Esophagus muscularis mucosa (tissue), 4 donors: ENCODE data around the gene AGK. TPM values are rescaled to one million over a fixed set of nuclear protein-coding genes. Genes with fewer than 3 reads are reported as not detected.

ENCODE experiments used
- DNase-seq: peaks from one replicate; pipeline ENCODE4 v3.0.0-alpha.2; 2017; ENCODE audit errors: extremely low spot score
- H3K27ac ChIP-seq, 4 donors: fragments of 200-600 bp; sonication (generic); replicated peaks in 1 of 4; 1 replicate in 3 of 4; 2 replicates in 1 of 4; pipeline ENCODE4 v1.5.1; 2016 to 2019; ENCODE audit warnings: mild to moderate bottlenecking in 1 of 4
- H3K27me3 ChIP-seq, 4 donors: fragments of 200-600 bp; sonication (generic); one replicate each; pipeline versions ENCODE4 v1.5.1 to v1.6.0; 2016 to 2019
- H3K36me3 ChIP-seq, 4 donors: fragments of 200-600 bp; sonication (generic); one replicate each; pipeline ENCODE4 v1.5.1; 2016 to 2019
- H3K4me1 ChIP-seq, 4 donors: fragments of 200-600 bp; sonication (generic); one replicate each; pipeline ENCODE4 v1.5.1; 2016 to 2019
- H3K4me3 ChIP-seq, 4 donors: fragments of 200-600 bp; sonication (generic); 1 replicate in 2 of 4; 2 replicates in 2 of 4; pipeline ENCODE4 v1.5.1; 2016 to 2019; ENCODE audit warnings: mild to moderate bottlenecking in 4 of 4, moderate library complexity in 1 of 4
- H3K9me3 ChIP-seq, 4 donors: fragments of 200-600 bp; sonication (generic); 1 replicate in 3 of 4; 2 replicates in 1 of 4; pipeline ENCODE4 v1.5.1; 2016 to 2019
- EP300 ChIP-seq: sonication (generic); formaldehyde crosslinking; IDR thresholded peaks from one replicate; pipeline ENCODE4 v1.6.1; 2017; ENCODE audit warnings: antibody characterized with exemption
- POLR2A ChIP-seq: fragments of 450-650 bp; IDR thresholded peaks from one replicate; pipeline ENCODE4 v1.6.1; 2017; ENCODE audit warnings: antibody characterized with exemption, moderate library complexity, mild to moderate bottlenecking, low read depth
- POLR2AphosphoS5 ChIP-seq, 2 donors: sonication (generic); formaldehyde crosslinking; IDR thresholded peaks; one replicate each; pipeline ENCODE4 v1.6.1; 2017; ENCODE audit warnings: antibody characterized with exemption in 2 of 2
- WGBS: methylation state at CpG from one replicate; pipeline ENCODE4 v1.1.5; 2018; 5-methylcytosine and 5-hydroxymethylcytosine counted together
- intact Hi-C: fragments of 100-400 bp; cut with DNase I; formaldehyde crosslinking; loops from one replicate; pipeline ENCODE4 v1.15.1; 2023
- total RNA-seq, 4 donors: library from RNA; depleted of rRNA; stranded (reverse); fragments of >200 nt; gene quantifications; one replicate each; pipeline versions ENCODE4 v1.1.0 to v1.2.1, GENCODE V29; 2016
- TF ChIP-seq, protein P1 (sequence below), 3 experiments: fragments of 200-600 bp in 2 of 3; fragments of 450-650 bp in 1 of 3; sonication (generic) in 2 of 3; IDR thresholded peaks; one replicate each; pipeline ENCODE4 v1.5.1; 2017 to 2019; ENCODE audit warnings: antibody characterized with exemption in 3 of 3, mild to moderate bottlenecking in 2 of 3, moderate library complexity in 1 of 3

AGK gene
- total RNA-seq, 4 donors from 2014 or later = 17.9 to 23.4 (median 19.2) TPM

DNA sequence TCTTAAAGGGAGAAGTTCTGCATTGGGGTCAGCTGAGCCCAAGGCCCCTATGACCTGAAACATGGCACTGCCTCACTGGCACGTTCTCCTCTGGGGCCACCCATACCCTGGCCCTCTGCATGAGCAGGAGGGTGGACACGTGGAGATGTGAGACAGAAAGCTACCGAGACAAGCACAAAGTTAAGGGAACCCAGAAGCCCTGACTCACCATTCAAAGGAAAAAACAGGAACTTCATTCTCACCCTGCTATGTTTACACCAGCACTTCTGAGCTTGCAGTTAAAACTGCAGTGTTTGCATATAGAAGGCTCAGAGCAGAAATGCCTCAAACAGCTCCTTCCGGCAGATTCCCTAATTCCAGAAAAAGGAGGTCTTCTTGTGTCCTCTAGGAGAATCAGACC is 109.0 kb downstream of the AGK start:
- no peaks in the 10 kb centered on the region for H3K9me3 ChIP-seq
- no peak for DNase-seq
- H3K27ac ChIP-seq = no peak overlapping the region
- no peak for TF ChIP-seq POLR2AphosphoS5 (IDR thresholded peaks at IDR 0.05)
- no peak for TF ChIP-seq POLR2A
- TF ChIP-seq, protein P1, sequence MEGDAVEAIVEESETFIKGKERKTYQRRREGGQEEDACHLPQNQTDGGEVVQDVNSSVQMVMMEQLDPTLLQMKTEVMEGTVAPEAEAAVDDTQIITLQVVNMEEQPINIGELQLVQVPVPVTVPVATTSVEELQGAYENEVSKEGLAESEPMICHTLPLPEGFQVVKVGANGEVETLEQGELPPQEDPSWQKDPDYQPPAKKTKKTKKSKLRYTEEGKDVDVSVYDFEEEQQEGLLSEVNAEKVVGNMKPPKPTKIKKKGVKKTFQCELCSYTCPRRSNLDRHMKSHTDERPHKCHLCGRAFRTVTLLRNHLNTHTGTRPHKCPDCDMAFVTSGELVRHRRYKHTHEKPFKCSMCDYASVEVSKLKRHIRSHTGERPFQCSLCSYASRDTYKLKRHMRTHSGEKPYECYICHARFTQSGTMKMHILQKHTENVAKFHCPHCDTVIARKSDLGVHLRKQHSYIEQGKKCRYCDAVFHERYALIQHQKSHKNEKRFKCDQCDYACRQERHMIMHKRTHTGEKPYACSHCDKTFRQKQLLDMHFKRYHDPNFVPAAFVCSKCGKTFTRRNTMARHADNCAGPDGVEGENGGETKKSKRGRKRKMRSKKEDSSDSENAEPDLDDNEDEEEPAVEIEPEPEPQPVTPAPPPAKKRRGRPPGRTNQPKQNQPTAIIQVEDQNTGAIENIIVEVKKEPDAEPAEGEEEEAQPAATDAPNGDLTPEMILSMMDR (IDR thresholded peaks at IDR 0.05) = no peak
- TF ChIP-seq EP300 = no peak
- H3K36me3 ChIP-seq = peaks cover 25 to 88% (median 68%) of the 10 kb centered on the region in 4 donors
- H3K27me3 ChIP-seq = no peaks in the 10 kb centered on the region
- no peak overlapping the region for H3K4me3 ChIP-seq
- intact Hi-C loops = no loop called here
- 62% methylated on average over 4 of the region's 4 CpGs for WGBS
- H3K4me1 ChIP-seq = no peaks in the 10 kb centered on the region

- DNase-seq = no peak
- Histone ChIP-seq H3K4me3 (no peak overlapping the region), H3K4me1 (no peaks in the 10 kb centered on the region), H3K27ac (no peak overlapping the region), H3K9me3 (no peaks in the 10 kb centered on the region), H3K36me3 (peaks cover 24 to 96% (median 81%) of the 10 kb centered on the region in 4 donors), H3K27me3 (no peaks in the 10 kb centered on the region)
- intact Hi-C loops = no loop called here
- TF ChIP-seq EP300 (no peak), POLR2AphosphoS5 (IDR thresholded peaks at IDR 0.05) (no peak), POLR2A (no peak)
- TF ChIP-seq, protein P1 (IDR thresholded peaks at IDR 0.05) = no peak
- 69% methylated on average over 4 of the region's 6 CpGs for WGBS
Observed at GRCh38 chr7:141663081-141663849, 112.1 kb downstream of the AGK start.

DNA sequence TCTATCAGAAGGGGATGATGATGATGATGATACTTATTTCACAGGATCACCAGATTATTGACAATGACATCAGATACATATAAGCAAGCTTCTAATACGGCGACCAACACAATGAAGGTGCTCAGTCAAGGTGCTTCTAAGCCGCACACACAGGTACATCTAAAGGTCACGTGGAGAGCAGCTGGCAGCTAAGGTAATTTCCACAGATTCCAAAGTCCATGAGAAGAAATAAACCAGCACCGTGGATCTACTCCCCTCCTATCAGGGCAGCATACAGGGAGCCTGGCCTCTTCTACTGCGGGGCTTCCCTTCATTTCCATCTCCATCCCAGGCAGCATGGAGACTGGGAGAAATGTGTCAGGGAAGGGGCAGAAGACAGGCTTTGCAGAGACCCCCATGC is 113.2 kb downstream of the AGK start:
- no peaks in the 10 kb centered on the region for H3K9me3 ChIP-seq
- H3K27ac ChIP-seq = no peak overlapping the region
- no peak for DNase-seq
- peaks cover 24 to 87% (median 72%) of the 10 kb centered on the region in 4 donors for H3K36me3 ChIP-seq
- no peak overlapping the region for H3K4me3 ChIP-seq
- TF ChIP-seq POLR2A (no peak), EP300 (no peak), POLR2AphosphoS5 (IDR thresholded peaks at IDR 0.05) (no peak)
- TF ChIP-seq, protein P1 (IDR thresholded peaks at IDR 0.05) = no peak
- no peaks in the 10 kb centered on the region for H3K27me3 ChIP-seq
- 88% methylated on average over 5 of the region's 6 CpGs for WGBS
- intact Hi-C loops = no loop called here
- H3K4me1 ChIP-seq = no peaks in the 10 kb centered on the region

DNA sequence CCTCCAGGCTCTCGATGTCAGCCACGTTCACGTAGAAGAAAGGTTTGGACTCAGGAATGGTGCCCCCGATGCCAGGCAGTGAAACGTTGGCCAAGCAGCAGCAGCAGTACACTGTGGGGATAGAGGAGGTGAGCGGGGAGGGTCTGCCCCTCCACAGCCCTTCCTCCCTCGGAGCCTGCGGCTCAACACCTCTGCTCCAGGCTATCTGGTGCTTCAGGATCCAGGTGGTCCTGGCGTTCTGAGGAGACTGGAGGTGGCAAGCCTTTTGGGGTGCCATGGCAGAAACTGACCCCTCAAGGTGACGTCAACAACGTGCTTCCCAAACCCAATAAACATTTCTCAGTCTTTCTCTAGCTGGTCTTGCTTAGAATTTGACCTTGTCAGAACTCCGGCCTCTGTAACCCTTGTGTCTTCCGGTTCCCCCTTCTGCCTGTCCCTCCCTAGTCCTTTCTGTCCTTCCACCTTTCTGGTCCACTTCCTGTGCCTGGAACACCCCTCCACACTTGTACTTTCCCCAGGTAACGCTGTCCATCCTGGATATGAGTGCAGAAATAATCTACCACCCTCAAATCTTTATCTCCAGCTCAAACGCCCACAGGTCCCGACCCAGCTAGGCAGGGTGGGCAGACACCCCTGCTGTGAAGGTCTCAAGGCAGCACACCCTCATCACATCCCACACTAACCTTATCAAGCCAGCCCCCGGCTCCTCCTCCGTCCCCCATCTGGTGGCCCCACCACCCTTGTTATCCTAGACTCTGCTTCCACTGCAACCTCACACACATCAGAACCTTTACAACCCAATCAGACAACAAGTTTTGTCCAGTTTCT is 114.2 kb downstream of the AGK start:
- intact Hi-C loops = no loop called here
- TF ChIP-seq POLR2A (no peak), POLR2AphosphoS5 (IDR thresholded peaks at IDR 0.05) (no peak)
- Histone ChIP-seq H3K27me3 (no peaks in the 10 kb centered on the region), H3K27ac (no peak overlapping the region), H3K4me1 (no peaks in the 10 kb centered on the region), H3K9me3 (no peaks in the 10 kb centered on the region), H3K36me3 (peaks cover 24 to 82% (median 66%) of the 10 kb centered on the region in 4 donors), H3K4me3 (no peak overlapping the region)
- 92% methylated on average over 16 of the region's 18 CpGs for WGBS
- DNase-seq = no peak

- H3K9me3 ChIP-seq = no peaks in the 10 kb centered on the region
Observed at GRCh38 chr7:141666071-141666470, 114.9 kb downstream of the AGK start.

More at GRCh38 chr7:141666071-141666470, 114.9 kb downstream of the AGK start:
- Histone ChIP-seq H3K4me1 (no peaks in the 10 kb centered on the region), H3K27me3 (no peaks in the 10 kb centered on the region), H3K4me3 (no peak overlapping the region), H3K36me3 (peaks cover 24 to 84% (median 64%) of the 10 kb centered on the region in 4 donors), H3K27ac (no peak overlapping the region)
- intact Hi-C loops = no loop called here
- DNase-seq = no peak
- 89% methylated on average over 4 of the region's 4 CpGs for WGBS
- no peak for TF ChIP-seq POLR2AphosphoS5 (IDR thresholded peaks at IDR 0.05)
- TF ChIP-seq EP300 = no peak
- TF ChIP-seq, protein P1 (IDR thresholded peaks at IDR 0.05) = no peak
- TF ChIP-seq POLR2A = no peak
